ENCODE measurements around the gene S100PBP. TPM values are rescaled to one million over a fixed set of nuclear protein-coding genes. Genes with fewer than 3 reads are reported as not detected.
"Not testable (repeated sequence)": the region's sequence is repeated elsewhere in the genome, so short reads cannot be mapped to it uniquely, and the experiment has no call there.

Gene S100PBP
- total RNA-seq, 1 donor from 2014 or later, result 43.8 TPM

GRCh38 chr1:32903991-32904785, 86.7 kb downstream of the S100PBP start:
- Mint-ChIP-seq H3K27me3 (peaks cover 45% of the 10 kb centered on the region), H3K36me3 (ENCODE audit: low read depth) (no peaks in the 10 kb centered on the region), H3K4me3 (no peak overlapping the region), H3K27ac (no peak overlapping the region), H3K9me3 (no peaks in the 10 kb centered on the region), H3K4me1 (peaks cover 2% of the 10 kb centered on the region)
- DNase-seq, result no peak
- intact Hi-C loops (cut with micrococcal nuclease), result no loop called here

- no peaks in the 10 kb centered on the region for H3K36me3 Mint-ChIP-seq (ENCODE audit: low read depth)
- intact Hi-C loops (cut with micrococcal nuclease), result no loop called here
- peaks cover 43% of the 10 kb centered on the region for H3K27me3 Mint-ChIP-seq
- no peak overlapping the region for H3K4me3 Mint-ChIP-seq
- no peak overlapping the region for H3K27ac Mint-ChIP-seq
- H3K4me1 Mint-ChIP-seq, result peaks cover 2% of the 10 kb centered on the region
- DNase-seq, result no peak
- H3K9me3 Mint-ChIP-seq, result no peaks in the 10 kb centered on the region
Observed at GRCh38 chr1:32904797-32905196, 87.3 kb downstream of the S100PBP start.

GRCh38 chr1:32905588-32905987, 88.1 kb downstream of the S100PBP start:
- H3K36me3 Mint-ChIP-seq (ENCODE audit: low read depth); DNase-seq; intact Hi-C loops (cut with micrococcal nuclease); H3K27ac Mint-ChIP-seq; H3K4me3 Mint-ChIP-seq; H3K9me3 Mint-ChIP-seq; H3K4me1 Mint-ChIP-seq: not testable (repeated sequence)
- peaks cover 41% of the 10 kb centered on the region for H3K27me3 Mint-ChIP-seq

GRCh38 chr1:32906654-32907053, 89.2 kb downstream of the S100PBP start:
- Mint-ChIP-seq H3K27me3 (peaks cover 36% of the 10 kb centered on the region), H3K27ac (no peak overlapping the region), H3K4me1 (peaks cover under 1% of the 10 kb centered on the region), H3K9me3 (no peaks in the 10 kb centered on the region), H3K4me3 (no peak overlapping the region), H3K36me3 (ENCODE audit: low read depth) (no peaks in the 10 kb centered on the region)
- DNase-seq, result no peak
- intact Hi-C loops (cut with micrococcal nuclease), result no loop called here

DNA sequence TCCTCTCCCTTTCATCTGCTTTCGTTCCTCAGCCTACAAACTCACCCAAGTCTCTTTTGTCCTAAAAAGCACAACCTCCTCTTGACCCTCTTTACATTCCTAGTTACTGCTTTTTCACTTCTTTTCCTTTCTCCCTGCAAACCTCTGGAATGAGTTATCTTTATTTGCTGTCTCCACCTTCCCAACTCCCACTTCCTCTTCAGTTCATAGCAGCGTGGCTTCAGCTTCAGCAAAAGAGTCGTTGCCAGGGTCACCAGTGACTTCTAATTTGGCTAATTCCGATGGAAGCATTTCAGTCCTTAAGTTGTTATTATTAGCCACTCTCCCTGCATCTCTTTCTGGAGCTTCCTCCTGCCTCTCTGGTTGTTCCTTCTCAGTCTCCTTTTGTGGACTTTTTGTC, 90.0 kb downstream of the S100PBP start:
- no peaks in the 10 kb centered on the region for H3K4me1 Mint-ChIP-seq
- no peak for DNase-seq
- H3K36me3 Mint-ChIP-seq (ENCODE audit: low read depth), result no peaks in the 10 kb centered on the region
- intact Hi-C loops (cut with micrococcal nuclease), result no loop called here
- peaks cover 29% of the 10 kb centered on the region for H3K27me3 Mint-ChIP-seq
- no peak overlapping the region for H3K4me3 Mint-ChIP-seq
- no peak overlapping the region for H3K27ac Mint-ChIP-seq
- no peaks in the 10 kb centered on the region for H3K9me3 Mint-ChIP-seq

Other genes starting within 250 kb of the S100PBP start
- 50.4 and 54.2 TPM in 2 replicates for gene ZBTB8OS, start 167.1 kb upstream of the S100PBP start, total RNA-seq
- 329 and 331 TPM in 2 replicates for gene RBBP4, start 166.4 kb upstream of the S100PBP start, total RNA-seq
- not detected in 2 replicates for gene SYNC, start 114.9 kb upstream of the S100PBP start, total RNA-seq
- 206 and 214 TPM in 2 replicates for gene YARS1, start 295 bp upstream of the S100PBP start, total RNA-seq
- not detected in 2 replicates for gene FNDC5, start 53.3 kb downstream of the S100PBP start, total RNA-seq
- gene HPCA, start 68.8 kb downstream of the S100PBP start, total RNA-seq, result not detected in 2 replicates
- 0.89 and 1.4 TPM in 2 replicates for gene TMEM54, start 83.7 kb downstream of the S100PBP start, total RNA-seq
- gene RNF19B, start 147.2 kb downstream of the S100PBP start, total RNA-seq, result 44.5 and 46.8 TPM in 2 replicates
- 424 and 429 TPM in 2 replicates for gene AK2, start 219.2 kb downstream of the S100PBP start, total RNA-seq